K562 (cell line): ENCODE data around the gene TNN. TPM values are rescaled to one million over a fixed set of nuclear protein-coding genes. Genes with fewer than 3 reads are reported as not detected.

Source experiments
- EGR1 ChIP-seq: fragments of 450-650 bp; conservative IDR thresholded peaks from 2 replicates; pipeline ENCODE4 v1.6.1; 2017; ENCODE audit warnings: mild to moderate bottlenecking
- MAFG ChIP-seq: fragments of 450-650 bp; conservative IDR thresholded peaks from 2 replicates; pipeline ENCODE4 v1.6.1; 2016; ENCODE audit warnings: missing genetic modification characterization, missing compliant biosample characterization
- MGA ChIP-seq: fragments of 450-650 bp; IDR thresholded peaks from 2 replicates; pipeline ENCODE4 v1.6.1; 2016; ENCODE audit warnings: mild to moderate bottlenecking, moderate library complexity
- MNT ChIP-seq, 2 experiments: fragments of 450-650 bp; conservative IDR thresholded peaks; 2 replicates each; pipeline ENCODE4 v1.6.1; 2017; ENCODE audit warnings: mild to moderate bottlenecking in 2 of 2, moderate library complexity in 2 of 2
- NCOA6 ChIP-seq: fragments of 450-650 bp; IDR thresholded peaks from 2 replicates; pipeline ENCODE4 v1.6.1; 2017; ENCODE audit warnings: mild to moderate bottlenecking
- TAF1 ChIP-seq: IDR thresholded peaks from 2 replicates; pipeline ENCODE4 v1.6.1; 2011; ENCODE audit warnings: mild to moderate bottlenecking, low read length, moderate library complexity; ENCODE audit not compliant: insufficient read depth, control insufficient read depth, severe bottlenecking; ENCODE audit errors: extremely low read depth
- THRB ChIP-seq: fragments of 450-650 bp; formaldehyde crosslinking; conservative IDR thresholded peaks from 2 replicates; pipeline ENCODE4 v1.4.0; 2022; ENCODE audit warnings: mild to moderate bottlenecking, missing genetic modification characterization
- polyA plus RNA-seq, 8 experiments: library from polyadenylated mRNA; depleted of rRNA in 4 of 8; stranded (reverse) in 5 of 8; unstranded in 3 of 8; fragments of >200 nt; fragmentation: Nextera tagmentation in 2 of 8; fragmentation: Illumina TruSeq in 1 of 8; extraction: Ambion mirVana in 2 of 8; extraction: Trizol in 1 of 8; gene quantifications; 2 replicates each; pipeline versions ENCODE4 v1.2.1 to v1.2.3, GENCODE V29; 2011 to 2014; ENCODE audit warnings: inconsistent platforms in 1 of 8, missing spikeins in 1 of 8
- total RNA-seq, 7 experiments: library from RNA; depleted of rRNA in 6 of 7; stranded (reverse); fragments of >200 nt in 6 of 7; fragmentation: Illumina TruSeq in 2 of 7; extraction: Trizol in 2 of 7; gene quantifications; 2 replicates each; pipeline versions ENCODE4 v1.2.1 to v1.2.3, GENCODE V29; 2011 to 2021; ENCODE audit warnings: low replicate concordance in 1 of 7

Gene TNN
- total and polyA plus RNA-seq, 9 of the 15 experiments (the other 6 are each of a cell fraction or from before 2014, with no cell fraction given), result 0.01 to 0.09 (median 0.07) TPM; not detected in 4

- peak; percentile 51 for TF ChIP-seq MGA
- TF ChIP-seq MNT (conservative IDR thresholded peaks at IDR 0.05), result peak; percentile 44 to 66; a peak in 2 of 4 replicates
- TF ChIP-seq TAF1, result peak; percentile 27
- TF ChIP-seq MAFG (tag), result no peak
- TF ChIP-seq EGR1, result peak; percentile 74
- 0 out of 2 replicates have a peak, but pooled peaks have one; percentile 20 for TF ChIP-seq NCOA6
- TF ChIP-seq THRB, result no peak
Observed at GRCh38 chr1:175192630-175193526, 125.2 kb downstream of the TNN start, which contains the start of gene KIAA0040 (continued).
